ENCODE results near the gene ARHGEF10L.

- no peak for TF ChIP-seq POLR2A (IDR thresholded peaks at IDR 0.05)
- TF ChIP-seq, protein P1, sequence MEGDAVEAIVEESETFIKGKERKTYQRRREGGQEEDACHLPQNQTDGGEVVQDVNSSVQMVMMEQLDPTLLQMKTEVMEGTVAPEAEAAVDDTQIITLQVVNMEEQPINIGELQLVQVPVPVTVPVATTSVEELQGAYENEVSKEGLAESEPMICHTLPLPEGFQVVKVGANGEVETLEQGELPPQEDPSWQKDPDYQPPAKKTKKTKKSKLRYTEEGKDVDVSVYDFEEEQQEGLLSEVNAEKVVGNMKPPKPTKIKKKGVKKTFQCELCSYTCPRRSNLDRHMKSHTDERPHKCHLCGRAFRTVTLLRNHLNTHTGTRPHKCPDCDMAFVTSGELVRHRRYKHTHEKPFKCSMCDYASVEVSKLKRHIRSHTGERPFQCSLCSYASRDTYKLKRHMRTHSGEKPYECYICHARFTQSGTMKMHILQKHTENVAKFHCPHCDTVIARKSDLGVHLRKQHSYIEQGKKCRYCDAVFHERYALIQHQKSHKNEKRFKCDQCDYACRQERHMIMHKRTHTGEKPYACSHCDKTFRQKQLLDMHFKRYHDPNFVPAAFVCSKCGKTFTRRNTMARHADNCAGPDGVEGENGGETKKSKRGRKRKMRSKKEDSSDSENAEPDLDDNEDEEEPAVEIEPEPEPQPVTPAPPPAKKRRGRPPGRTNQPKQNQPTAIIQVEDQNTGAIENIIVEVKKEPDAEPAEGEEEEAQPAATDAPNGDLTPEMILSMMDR (IDR thresholded peaks at IDR 0.05) = no peak
These were observed 4.1 kb upstream of the ARHGEF10L start for GRCh38 chr1:17535300-17535936.
